Right cardiac atrium (tissue), 5 donors: ENCODE results near the gene FBXL17. TPM values are rescaled to one million over a fixed set of nuclear protein-coding genes. Genes with fewer than 3 reads are reported as not detected.
"Not testable (repeated sequence)": the region's sequence is repeated elsewhere in the genome, so short reads cannot be mapped to it uniquely, and the experiment has no call there.

Source experiments
- ATAC-seq, 2 donors: fragments of 200-7000 bp; cut with Tn5 transposase; one replicate each; pipeline versions ENCODE4 v1.8.0 to v1.9.1; 2020; ENCODE audit warnings: moderate library complexity in 2 of 2, mild to moderate bottlenecking in 1 of 2
- DNase-seq, 3 donors: peaks; one replicate each; pipeline ENCODE4 v3.0.0-alpha.2; 2020
- H3K27ac ChIP-seq: one replicate; pipeline ENCODE4 v1.5.1; 2013; ENCODE audit warnings: mild to moderate bottlenecking, low read length, control low read depth, moderate library complexity
- H3K27me3 ChIP-seq: one replicate; pipeline ENCODE4 v1.6.1; 2013; ENCODE audit not compliant: control insufficient read depth, insufficient read depth
- H3K4me1 ChIP-seq: one replicate; pipeline ENCODE4 v1.6.1; 2013; ENCODE audit warnings: low read length; ENCODE audit not compliant: control insufficient read depth, insufficient read depth
- H3K4me3 ChIP-seq: one replicate; pipeline ENCODE4 v1.5.1; 2013; ENCODE audit warnings: low read length, control low read depth
- H3K9me3 ChIP-seq: one replicate; pipeline ENCODE4 v1.6.1; 2013; ENCODE audit warnings: low read length; ENCODE audit not compliant: control insufficient read depth
- WGBS: extraction: QIAGEN DNeasy Blood & Tissue Kit; methylation state at CpG from one replicate; pipeline ENCODE4 v1.1.7; 2013; 5-methylcytosine and 5-hydroxymethylcytosine counted together
- intact Hi-C, 4 donors: fragments of 100-400 bp; cut with DNase I; formaldehyde crosslinking; loops; one replicate each; pipeline versions ENCODE4 v1.11.0 to v1.14.0; 2022 to 2023
- long read RNA-seq, 4 donors: library from polyadenylated mRNA; unstranded; transcript quantifications; one replicate each; pipeline ENCODE4 v2.0.0, GENCODE V29; 2020 to 2021
- polyA plus RNA-seq: library from polyadenylated mRNA; stranded (reverse); fragments of 200-250 nt; gene quantifications from one replicate; pipeline ENCODE4 v1.2.3, GENCODE V29; 2013
- total RNA-seq, 4 donors: library from RNA; stranded (reverse); fragmentation: NEBNext Ultra II Directional; extraction: Animal tissue kit (Norgen Biotek cat#: 25700); gene quantifications; one replicate each; pipeline ENCODE4 v1.2.1, GENCODE V29; 2021
- donor health status: healthy with polysubstance abuse.
- donor health status: DM: no; HTN: yes; CAD: no.
- donor health status: DM: no; HTN: no; CAD: no.
- donor health status: DM: no; HTN: yes; CAD: no; lungs with severe emphysema.
- donor health status: DM: yes; HTN: yes; CAD: no.

The FBXL17 gene
- total RNA-seq, result 10 to 100 TPM; 31.2 to 37.3 (median 35.7) TPM
- 13.4 TPM for polyA plus RNA-seq
- long read RNA-seq, donor 1, full-length matches to known transcripts, result 6 of 26 reads
- long read RNA-seq, donor 1, partial matches to known transcripts, result 6 of 26 reads
- long read RNA-seq, donor 1, other reads (novel, unspliced or antisense), result 14 of 26 reads
- long read RNA-seq, donor 2, full-length matches to known transcripts, result 1 of 9 reads
- long read RNA-seq, donor 2, partial matches to known transcripts, result 1 of 9 reads
- long read RNA-seq, donor 2, other reads (novel, unspliced or antisense), result 7 of 9 reads
- long read RNA-seq, donor 3, full-length matches to known transcripts, result 5 of 16 reads
- long read RNA-seq, donor 3, partial matches to known transcripts, result 1 of 16 reads
- long read RNA-seq, donor 3, other reads (novel, unspliced or antisense), result 10 of 16 reads
- long read RNA-seq, donor 4, full-length matches to known transcripts, result 2 of 10 reads
- long read RNA-seq, donor 4, partial matches to known transcripts, result 1 of 10 reads
- long read RNA-seq, donor 4, other reads (novel, unspliced or antisense), result 7 of 10 reads

GRCh38 chr5:108381954-108382783 lies at the start of gene FBXL17:
TSS of gene FBXL17 (minus strand) at chr5:108382098.
- Histone ChIP-seq H3K9me3 (no peaks in the 10 kb centered on the region), H3K4me3 (peak within 1 kb of the TSS; percentile 96), H3K27me3 (no peaks in the 10 kb centered on the region), H3K4me1 (no peaks in the 10 kb centered on the region), H3K27ac (peak within 1 kb of the TSS; percentile 98)
- intact Hi-C loops, result no loop called here
- DNase-seq (peak; percentile 96 to 98 (median 97)), ATAC-seq (peak; percentile 90 to 94)
- WGBS, result under 1% methylated on average over 82 of the region's 82 CpGs

GRCh38 chr5:108430931-108431608 lies 49.2 kb upstream of the FBXL17 start:
- ATAC-seq (no peak), DNase-seq (no peak)
- H3K27me3 ChIP-seq, result no peaks in the 10 kb centered on the region
- intact Hi-C loops, result no loop called here
- H3K4me3 ChIP-seq, result no peak overlapping the region
- H3K9me3 ChIP-seq, result no peaks in the 10 kb centered on the region
- no peak overlapping the region for H3K27ac ChIP-seq
- 67% methylated on average over 3 of the region's 3 CpGs for WGBS
- H3K4me1 ChIP-seq, result no peaks in the 10 kb centered on the region

GRCh38 chr5:108421713-108422112 lies 39.8 kb upstream of the FBXL17 start:
- Histone ChIP-seq H3K27ac (no peak overlapping the region), H3K27me3 (no peaks in the 10 kb centered on the region), H3K4me1 (no peaks in the 10 kb centered on the region), H3K4me3 (no peak overlapping the region), H3K9me3 (no peaks in the 10 kb centered on the region)
- DNase-seq (no peak), ATAC-seq (no peak)
- 79% methylated on average over 5 of the region's 5 CpGs for WGBS
- intact Hi-C loops, result no loop called here

GRCh38 chr5:108420755-108421154 lies 38.9 kb upstream of the FBXL17 start:
- Histone ChIP-seq H3K27me3 (no peaks in the 10 kb centered on the region), H3K9me3 (no peaks in the 10 kb centered on the region), H3K4me1 (no peaks in the 10 kb centered on the region), H3K27ac (no peak overlapping the region), H3K4me3 (no peak overlapping the region)
- 77% methylated on average over 1 of the region's 1 CpG for WGBS
- ATAC-seq (no peak), DNase-seq (no peak)
- intact Hi-C loops, result no loop called here

GRCh38 chr5:108420158-108420557 lies 38.3 kb upstream of the FBXL17 start:
- no peaks in the 10 kb centered on the region for H3K4me1 ChIP-seq
- no peak for ATAC-seq
- WGBS, result 82% methylated on average over 5 of the region's 5 CpGs
- no peak for DNase-seq
- H3K27ac ChIP-seq, result no peak overlapping the region
- H3K9me3 ChIP-seq, result no peaks in the 10 kb centered on the region
- H3K4me3 ChIP-seq, result no peak overlapping the region
- H3K27me3 ChIP-seq, result no peaks in the 10 kb centered on the region
- intact Hi-C loops, result no loop called here

- Histone ChIP-seq H3K9me3 (no peaks in the 10 kb centered on the region), H3K27me3 (no peaks in the 10 kb centered on the region), H3K27ac (no peak overlapping the region), H3K4me1 (no peaks in the 10 kb centered on the region), H3K4me3 (no peak overlapping the region)
- ATAC-seq (peak; percentile 58 to 92), DNase-seq (peak; percentile 38 to 67 (median 62))
- intact Hi-C loops, result no loop called here
- WGBS, result 66% methylated on average over 8 of the region's 8 CpGs
Observed at GRCh38 chr5:108418197-108418596, 36.3 kb upstream of the FBXL17 start.

GRCh38 chr5:108417166-108417670 lies 35.3 kb upstream of the FBXL17 start:
- 88% methylated on average over 5 of the region's 5 CpGs for WGBS
- no peak overlapping the region for H3K27ac ChIP-seq
- no peaks in the 10 kb centered on the region for H3K4me1 ChIP-seq
- no peak overlapping the region for H3K4me3 ChIP-seq
- no peaks in the 10 kb centered on the region for H3K27me3 ChIP-seq
- DNase-seq (no peak), ATAC-seq (no peak)
- H3K9me3 ChIP-seq, result no peaks in the 10 kb centered on the region
- intact Hi-C loops, result no loop called here

GRCh38 chr5:108415726-108416125 lies 33.8 kb upstream of the FBXL17 start:
- ATAC-seq, result no peak
- no peaks in the 10 kb centered on the region for H3K27me3 ChIP-seq

GRCh38 chr5:108409786-108410185 lies 27.9 kb upstream of the FBXL17 start:
- Histone ChIP-seq H3K27me3 (no peaks in the 10 kb centered on the region), H3K9me3 (no peaks in the 10 kb centered on the region), H3K4me3 (no peak overlapping the region), H3K27ac (no peak overlapping the region), H3K4me1 (no peaks in the 10 kb centered on the region)
- ATAC-seq (no peak), DNase-seq (no peak)
- 48% methylated on average over 2 of the region's 2 CpGs for WGBS
- intact Hi-C loops, result no loop called here

More at GRCh38 chr5:108415726-108416125, 33.8 kb upstream of the FBXL17 start:
- Histone ChIP-seq H3K4me1 (no peaks in the 10 kb centered on the region), H3K9me3 (no peaks in the 10 kb centered on the region), H3K27ac (no peak overlapping the region), H3K4me3 (no peak overlapping the region)
- DNase-seq, result no peak
- intact Hi-C loops, result no loop called here

GRCh38 chr5:108405201-108405600 lies 23.3 kb upstream of the FBXL17 start:
- H3K4me3 ChIP-seq, H3K9me3 ChIP-seq, intact Hi-C loops, ATAC-seq, H3K4me1 ChIP-seq, DNase-seq, H3K27me3 ChIP-seq, H3K27ac ChIP-seq: not testable (repeated sequence)
- 96% methylated on average over 3 of the region's 3 CpGs for WGBS
